HFFc6 (cell line): ENCODE data around the gene KRTAP5-5. TPM values are rescaled to one million over a fixed set of nuclear protein-coding genes. Genes with fewer than 3 reads are reported as not detected.
"Not testable (repeated sequence)": the region's sequence is repeated elsewhere in the genome, so short reads cannot be mapped to it uniquely, and the experiment has no call there.

Experiments used
- DNase-seq: peaks from one replicate; pipeline ENCODE4 v3.0.0-alpha.2; 2018
- H3K27ac Mint-ChIP-seq: 2 replicates; pipeline ENCODE4 v1.8.0; 2020; ENCODE audit warnings: mild to moderate bottlenecking, mixed read lengths
- H3K27me3 Mint-ChIP-seq: 2 replicates; pipeline ENCODE4 v1.8.0; 2021; ENCODE audit warnings: mild to moderate bottlenecking, moderate library complexity, mixed read lengths; ENCODE audit not compliant: insufficient read depth
- H3K36me3 Mint-ChIP-seq: 2 replicates; pipeline ENCODE4 v1.8.0; 2021; ENCODE audit warnings: low read depth, mixed read lengths
- H3K4me1 Mint-ChIP-seq: 2 replicates; pipeline ENCODE4 v1.8.0; 2020; ENCODE audit warnings: low read depth, mixed read lengths
- H3K4me3 Mint-ChIP-seq: 2 replicates; pipeline ENCODE4 v1.8.0; 2020; ENCODE audit warnings: mild to moderate bottlenecking, moderate library complexity, mixed read lengths
- H3K9me3 Mint-ChIP-seq: 2 replicates; pipeline ENCODE4 v1.8.0; 2020; ENCODE audit warnings: mild to moderate bottlenecking, mixed read lengths
- CTCF ChIP-seq: fragments of 200-600 bp; sonication (generic); IDR thresholded peaks from 2 replicates; pipeline ENCODE4 v1.5.0; 2021; ENCODE audit warnings: antibody characterized with exemption, mild to moderate bottlenecking
- long read RNA-seq: library from polyadenylated mRNA; unstranded; transcript quantifications from one replicate; pipeline ENCODE4 v2.0.0, GENCODE V29; 2019
- total RNA-seq, 6 experiments: library from RNA; stranded (reverse); fragmentation: NEBNext Ultra II Directional; extraction: Animal tissue kit (Norgen Biotek cat#: 25700); gene quantifications; 2 replicates in 1 of 6; 3 replicates in 5 of 6; pipeline ENCODE4 v1.2.3, GENCODE V29; 2021

Gene KRTAP5-5
- not detected for total RNA-seq
- long read RNA-seq: 0 reads

- Mint-ChIP-seq H3K4me1 (no peaks in the 10 kb centered on the region), H3K36me3 (no peaks in the 10 kb centered on the region), H3K27ac (no peak within 1 kb of the TSS), H3K4me3 (no peak within 1 kb of the TSS), H3K9me3 (no peaks in the 10 kb centered on the region), H3K27me3 (peaks cover 68% of the 10 kb centered on the region)
- no peak for DNase-seq
- no peak for TF ChIP-seq CTCF
These were observed at the start of gene KRTAP5-5 for GRCh38 chr11:1629326-1630185. Gene KRTAP5-5 (plus strand): TSS chr11:1629775. CDS start chr11:1629841, 66 bp downstream.

- no peaks in the 10 kb centered on the region for H3K4me1 Mint-ChIP-seq
These were observed 47.6 kb upstream of the KRTAP5-5 start for GRCh38 chr11:1581976-1582375.

GRCh38 chr11:1582909-1583308, 46.7 kb upstream of the KRTAP5-5 start:
- H3K9me3 Mint-ChIP-seq: peaks cover 12% of the 10 kb centered on the region
- H3K4me3 Mint-ChIP-seq, H3K27ac Mint-ChIP-seq, H3K36me3 Mint-ChIP-seq, H3K4me1 Mint-ChIP-seq, DNase-seq: not testable (repeated sequence)
- H3K27me3 Mint-ChIP-seq: peaks cover 47% of the 10 kb centered on the region

More at GRCh38 chr11:1581976-1582375, 47.6 kb upstream of the KRTAP5-5 start:
- DNase-seq: no peak
- Mint-ChIP-seq H3K36me3 (peaks cover 10% of the 10 kb centered on the region), H3K27me3 (peaks cover 38% of the 10 kb centered on the region), H3K4me3 (no peak overlapping the region), H3K27ac (no peak overlapping the region), H3K9me3 (peaks cover 12% of the 10 kb centered on the region)
- no peak for TF ChIP-seq CTCF

GRCh38 chr11:1584661-1585370, 44.8 kb upstream of the KRTAP5-5 start, which contains the start of gene KRTAP5-1:
Gene KRTAP5-1 (minus strand): TSS chr11:1585283. CDS start chr11:1585249, 34 bp downstream.
- H3K9me3 Mint-ChIP-seq, H3K4me1 Mint-ChIP-seq, H3K36me3 Mint-ChIP-seq, H3K27ac Mint-ChIP-seq, H3K4me3 Mint-ChIP-seq, DNase-seq: not testable (repeated sequence)
- H3K27me3 Mint-ChIP-seq: peaks cover 46% of the 10 kb centered on the region

GRCh38 chr11:1586699-1587098, 42.9 kb upstream of the KRTAP5-5 start:
- Mint-ChIP-seq H3K4me3 (no peak overlapping the region), H3K27ac (no peak overlapping the region), H3K9me3 (no peaks in the 10 kb centered on the region), H3K27me3 (peaks cover 46% of the 10 kb centered on the region), H3K4me1 (peaks cover 6% of the 10 kb centered on the region; the same call in 1 of the 2 replicates), H3K36me3 (no peaks in the 10 kb centered on the region)
- no peak for DNase-seq
- no peak for TF ChIP-seq CTCF

- H3K4me1 Mint-ChIP-seq, H3K36me3 Mint-ChIP-seq, H3K9me3 Mint-ChIP-seq, H3K27ac Mint-ChIP-seq, H3K4me3 Mint-ChIP-seq, DNase-seq: not testable (repeated sequence)
- H3K27me3 Mint-ChIP-seq: peaks cover 48% of the 10 kb centered on the region
These were observed 40.2 kb upstream of the KRTAP5-5 start for GRCh38 chr11:1589191-1589963.
